GM12892 (cell line): Measurements from ENCODE around the gene BPTF.

Experiments used
- POLR2A ChIP-seq: IDR thresholded peaks from 2 replicates; pipeline ENCODE4 v1.6.1; 2011; ENCODE audit warnings: low read depth, low read length, control low read depth
- POLR2AphosphoS5 ChIP-seq: IDR thresholded peaks from 2 replicates; pipeline ENCODE4 v1.6.1; 2011; ENCODE audit warnings: low read depth, low read length, control low read depth
- TAF1 ChIP-seq: IDR thresholded peaks from 2 replicates; pipeline ENCODE4 v1.6.1; 2011; ENCODE audit warnings: low read depth, mild to moderate bottlenecking, control low read depth, low read length, borderline replicate concordance

GRCh38 chr17:68011199-68011665, 185.9 kb downstream of the BPTF start:
- no peak for TF ChIP-seq POLR2A
- no peak for TF ChIP-seq POLR2AphosphoS5
- TF ChIP-seq TAF1, result no peak
